C4-2B (cell line): ENCODE measurements around the gene LTF.

Experiments
- CTCF ChIP-seq: fragments of 450-650 bp; conservative IDR thresholded peaks from 2 replicates; pipeline ENCODE4 v1.5.1; 2017; ENCODE audit warnings: mild to moderate bottlenecking
- ZFX ChIP-seq: fragments of 450-650 bp; IDR thresholded peaks from 2 replicates; pipeline ENCODE4 v1.6.1; 2017

GRCh38 chr3:46456118-46456517 is 8.6 kb downstream of the LTF start:
- TF ChIP-seq CTCF (no peak), ZFX (no peak)
